ENCODE data around the gene VAMP8. TPM values are rescaled to one million over a fixed set of nuclear protein-coding genes. Genes with fewer than 3 reads are reported as not detected.
A peak's percentile ranks its signal among the peaks of the same experiment; 100 is the strongest.

The VAMP8 gene
- 100 to 1,000 TPM in 1 of 2 experiments, 10 to 100 TPM in 1; 98.3 to 106 TPM for total RNA-seq

- CTCF ChIA-PET, result interaction anchor here (0.6 to 2.7 kb wide), 10 partner anchors 17 to 235 kb away, joined by 3 to 8 read pairs (median 4); partner anchors contain the start of genes GGCX and RNF181
These were observed at the start of gene VAMP8 for GRCh38 chr2:85577386-85578242. VAMP8 (plus strand) TSS chr2:85577586; CDS start chr2:85577647, 61 bp downstream.

GRCh38 chr2:85527787-85528186, 49.6 kb upstream of the VAMP8 start:
- H3K36me3 Mint-ChIP-seq (ENCODE audit: low read depth), result no peaks in the 10 kb centered on the region

More at GRCh38 chr2:85577386-85578242, at the start of gene VAMP8:
- H3K4me3 Mint-ChIP-seq, result peak within 1 kb of the TSS; percentile 98
- POLR2A ChIA-PET, result interaction anchor here (0.6 to 1.6 kb wide), 4 partner anchors 29 to 140 kb away, joined by 3 to 5 read pairs (median 4); partner anchors contain the start of gene MAT2A
- no peaks in the 10 kb centered on the region for H3K9me3 Mint-ChIP-seq (ENCODE audit: low read depth)
- DNase-seq (peak; percentile 81), ATAC-seq (peak; percentile 88)
- peaks cover 18% of the 10 kb centered on the region for H3K36me3 Mint-ChIP-seq (ENCODE audit: low read depth)
- intact Hi-C loops (cut with DNase I, micrococcal nuclease), result loop anchor here (1.0 to 5.0 kb wide), 5 partner anchors 16 to 35 kb away; partner anchors contain the start of genes GGCX (in 2 of the 2), RNF181 (in 2 of the 2) and C2orf68 (in 1 of the 2)
- no peaks in the 10 kb centered on the region for H3K27me3 Mint-ChIP-seq
- peak within 1 kb of the TSS; percentile 91 for H3K27ac Mint-ChIP-seq
- peaks cover 25% of the 10 kb centered on the region for H3K4me1 Mint-ChIP-seq

GRCh38 chr2:85528355-85528754, 49.0 kb upstream of the VAMP8 start:
- peaks cover 12% of the 10 kb centered on the region for H3K27me3 Mint-ChIP-seq

More at GRCh38 chr2:85527787-85528186, 49.6 kb upstream of the VAMP8 start:
- Mint-ChIP-seq H3K9me3 (ENCODE audit: low read depth) (no peaks in the 10 kb centered on the region), H3K4me1 (no peaks in the 10 kb centered on the region), H3K27ac (no peak overlapping the region), H3K27me3 (peaks cover 12% of the 10 kb centered on the region), H3K4me3 (no peak overlapping the region)
- DNase-seq (no peak), ATAC-seq (no peak)
- ChIA-PET POLR2A (no interaction called here), CTCF (no interaction called here)
- intact Hi-C loops (cut with DNase I, micrococcal nuclease), result no loop called here

GRCh38 chr2:85529809-85530208, 47.6 kb upstream of the VAMP8 start:
- Mint-ChIP-seq H3K27ac (no peak overlapping the region), H3K4me1 (no peaks in the 10 kb centered on the region), H3K36me3 (ENCODE audit: low read depth) (no peaks in the 10 kb centered on the region), H3K9me3 (ENCODE audit: low read depth) (no peaks in the 10 kb centered on the region), H3K27me3 (peaks cover 12% of the 10 kb centered on the region), H3K4me3 (no peak overlapping the region)
- ChIA-PET CTCF (no interaction called here), POLR2A (no interaction called here)
- DNase-seq (no peak), ATAC-seq (no peak)
- intact Hi-C loops (cut with DNase I, micrococcal nuclease), result no loop called here

More at GRCh38 chr2:85528355-85528754, 49.0 kb upstream of the VAMP8 start:
- Mint-ChIP-seq H3K4me1 (no peaks in the 10 kb centered on the region), H3K9me3 (ENCODE audit: low read depth) (no peaks in the 10 kb centered on the region), H3K27ac (no peak overlapping the region), H3K4me3 (no peak overlapping the region), H3K36me3 (ENCODE audit: low read depth) (no peaks in the 10 kb centered on the region)
- intact Hi-C loops (cut with DNase I, micrococcal nuclease), result no loop called here
- ATAC-seq, result no peak
- DNase-seq, result no peak
- CTCF ChIA-PET, result no interaction called here
- POLR2A ChIA-PET, result no interaction called here

GRCh38 chr2:85531589-85531988, 45.8 kb upstream of the VAMP8 start:
- H3K4me1 Mint-ChIP-seq, result peaks cover 4% of the 10 kb centered on the region
- CTCF ChIA-PET, result interaction anchor here (0.9 kb wide), 1 partner anchor 20 kb away, joined by 4 read pairs; no protein-coding TSS in a partner anchor
- no peak overlapping the region for H3K4me3 Mint-ChIP-seq
- H3K36me3 Mint-ChIP-seq (ENCODE audit: low read depth), result peaks cover 3% of the 10 kb centered on the region
- POLR2A ChIA-PET, result interaction anchor here (1.5 kb wide), 1 partner anchor 9 kb away, joined by 4 read pairs; no protein-coding TSS in a partner anchor
- ATAC-seq (no peak), DNase-seq (no peak)
- intact Hi-C loops (cut with DNase I, micrococcal nuclease), result no loop called here
- peaks cover 11% of the 10 kb centered on the region for H3K27me3 Mint-ChIP-seq
- no peaks in the 10 kb centered on the region for H3K9me3 Mint-ChIP-seq (ENCODE audit: low read depth)
- no peak overlapping the region for H3K27ac Mint-ChIP-seq

- intact Hi-C loops (cut with DNase I, micrococcal nuclease), result no loop called here
- Mint-ChIP-seq H3K4me1 (peaks cover 14% of the 10 kb centered on the region), H3K4me3 (no peak overlapping the region), H3K27me3 (peaks cover under 1% of the 10 kb centered on the region), H3K9me3 (ENCODE audit: low read depth) (no peaks in the 10 kb centered on the region), H3K27ac (no peak overlapping the region), H3K36me3 (ENCODE audit: low read depth) (peaks cover 7% of the 10 kb centered on the region)
- ChIA-PET CTCF (interaction anchor here (1.5 to 2.2 kb wide), 4 partner anchors 12 to 233 kb away, joined by 4 to 6 read pairs (median 5); no protein-coding TSS in a partner anchor), POLR2A (no interaction called here)
- DNase-seq (no peak), ATAC-seq (no peak)
These were observed 43.3 kb upstream of the VAMP8 start for GRCh38 chr2:85534099-85534498.

- peaks cover 14% of the 10 kb centered on the region for H3K4me1 Mint-ChIP-seq
These were observed 42.5 kb upstream of the VAMP8 start for GRCh38 chr2:85534881-85535280.

GRCh38 chr2:85536479-85536878, 40.9 kb upstream of the VAMP8 start:
- intact Hi-C loops (cut with DNase I, micrococcal nuclease), result loop anchor here (5.0 kb wide), 3 partner anchors 209 to 629 kb away; partner anchors contain the start of genes KCMF1 (in 1 of the 2), TGOLN2 (in 1 of the 2) and TMSB10 (in 1 of the 2)
- H3K36me3 Mint-ChIP-seq (ENCODE audit: low read depth), result peaks cover 28% of the 10 kb centered on the region
- ATAC-seq (no peak), DNase-seq (no peak)
- H3K27ac Mint-ChIP-seq, result no peak overlapping the region
- H3K4me1 Mint-ChIP-seq, result peaks cover 23% of the 10 kb centered on the region
- H3K27me3 Mint-ChIP-seq, result no peaks in the 10 kb centered on the region
- no peaks in the 10 kb centered on the region for H3K9me3 Mint-ChIP-seq (ENCODE audit: low read depth)
- CTCF ChIA-PET, result interaction anchor here (0.6 to 8.1 kb wide), 5 partner anchors 14 to 107 kb away, joined by 3 to 80 read pairs (median 3); partner anchors contain the start of gene GGCX
- POLR2A ChIA-PET, result interaction anchor here (0.6 to 1.2 kb wide), 3 partner anchors 75 to 118 kb away, joined by 3 to 4 read pairs (median 3); partner anchors contain the start of gene C2orf68
- H3K4me3 Mint-ChIP-seq, result no peak overlapping the region

More at GRCh38 chr2:85534881-85535280, 42.5 kb upstream of the VAMP8 start:
- ChIA-PET POLR2A (interaction anchor here (0.5 to 1.0 kb wide), 3 partner anchors 10 to 51 kb away, joined by 3 read pairs; no protein-coding TSS in a partner anchor), CTCF (interaction anchor here (0.5 to 2.2 kb wide), 10 partner anchors 11 to 234 kb away, joined by 3 to 6 read pairs (median 4); no protein-coding TSS in a partner anchor)
- Mint-ChIP-seq H3K9me3 (ENCODE audit: low read depth) (no peaks in the 10 kb centered on the region), H3K36me3 (ENCODE audit: low read depth) (peaks cover 12% of the 10 kb centered on the region), H3K27ac (no peak overlapping the region), H3K27me3 (no peaks in the 10 kb centered on the region), H3K4me3 (no peak overlapping the region)
- intact Hi-C loops (cut with DNase I, micrococcal nuclease), result loop anchor here (5.0 kb wide), 3 partner anchors 208 to 628 kb away; partner anchors contain the start of genes KCMF1 (in 1 of the 2), TGOLN2 (in 1 of the 2) and TMSB10 (in 1 of the 2)
- ATAC-seq, result no peak
- DNase-seq, result no peak

GRCh38 chr2:85537600-85538506, 39.5 kb upstream of the VAMP8 start:
- Mint-ChIP-seq H3K9me3 (ENCODE audit: low read depth) (no peaks in the 10 kb centered on the region), H3K27me3 (no peaks in the 10 kb centered on the region), H3K27ac (peak overlapping the region; percentile 99), H3K36me3 (ENCODE audit: low read depth) (peaks cover 42% of the 10 kb centered on the region), H3K4me3 (peak overlapping the region; percentile 95), H3K4me1 (peaks cover 37% of the 10 kb centered on the region)
- CTCF ChIA-PET, result interaction anchor here (0.9 to 8.1 kb wide), 7 partner anchors 12 to 210 kb away, joined by 3 to 80 read pairs (median 4); partner anchors contain the start of genes SH2D6 and TGOLN2
- DNase-seq, result peak; percentile 52
- ATAC-seq, result no peak
- POLR2A ChIA-PET, result interaction anchor here (0.6 to 2.2 kb wide), 10 partner anchors 10 to 184 kb away, joined by 3 to 19 read pairs (median 4); partner anchors contain the start of genes ELMOD3, RETSAT, USP39 and VAMP8
- intact Hi-C loops (cut with DNase I, micrococcal nuclease), result loop anchor here (1.0 to 5.0 kb wide), 7 partner anchors 23 to 903 kb away; partner anchors contain the start of genes GGCX (in 1 of the 2), IMMT (in 1 of the 2), KCMF1 (in 1 of the 2) and KDM3A (in 1 of the 2)

All from activated CD4-positive, alpha-beta T cell treated with anti-CD3 and anti-CD28 coated beads for 36 hours (primary cell).